C4-2B (cell line): Measurements from ENCODE around the gene RILPL1.

Experiments used
- CTCF ChIP-seq: fragments of 450-650 bp; conservative IDR thresholded peaks from 2 replicates; pipeline ENCODE4 v1.5.1; 2017; ENCODE audit warnings: mild to moderate bottlenecking
- ZFX ChIP-seq: fragments of 450-650 bp; IDR thresholded peaks from 2 replicates; pipeline ENCODE4 v1.6.1; 2017

DNA sequence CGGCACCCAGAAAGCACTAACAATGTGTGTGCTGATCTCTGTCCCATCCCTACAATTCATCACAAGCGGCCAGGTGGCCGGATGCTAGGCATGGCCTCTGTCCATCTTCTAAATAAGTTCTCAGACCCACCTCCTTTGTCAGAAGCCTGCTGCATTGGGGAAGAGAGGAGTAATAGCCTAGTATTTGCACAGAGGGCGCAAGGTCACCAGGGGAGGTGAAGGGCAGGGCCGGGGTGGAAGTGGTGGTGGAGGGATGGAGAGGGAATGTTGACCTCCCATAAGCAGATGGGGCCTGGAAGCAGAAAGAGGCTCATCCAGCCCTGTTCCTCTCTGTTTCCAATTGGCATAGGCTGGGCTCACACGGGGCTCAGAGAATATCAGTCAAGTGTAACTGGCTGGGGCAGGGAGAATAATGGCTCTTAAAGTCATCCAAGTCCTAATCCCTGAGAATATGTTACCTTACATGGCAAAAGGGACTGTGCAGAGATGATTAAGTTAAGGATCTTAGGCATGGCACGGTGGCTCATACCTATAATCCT is 6.9 kb downstream of the RILPL1 start:
- TF ChIP-seq CTCF = no peak
- TF ChIP-seq ZFX = no peak
